Measurements from ENCODE around the gene HYAL2. TPM values are rescaled to one million over a fixed set of nuclear protein-coding genes. Genes with fewer than 3 reads are reported as not detected.
"Not testable (repeated sequence)": the region's sequence is repeated elsewhere in the genome, so short reads cannot be mapped to it uniquely, and the experiment has no call there.

HYAL2 gene
- total RNA-seq, 2 experiments from 2014 or later: 1.5 to 2.1 TPM

DNA sequence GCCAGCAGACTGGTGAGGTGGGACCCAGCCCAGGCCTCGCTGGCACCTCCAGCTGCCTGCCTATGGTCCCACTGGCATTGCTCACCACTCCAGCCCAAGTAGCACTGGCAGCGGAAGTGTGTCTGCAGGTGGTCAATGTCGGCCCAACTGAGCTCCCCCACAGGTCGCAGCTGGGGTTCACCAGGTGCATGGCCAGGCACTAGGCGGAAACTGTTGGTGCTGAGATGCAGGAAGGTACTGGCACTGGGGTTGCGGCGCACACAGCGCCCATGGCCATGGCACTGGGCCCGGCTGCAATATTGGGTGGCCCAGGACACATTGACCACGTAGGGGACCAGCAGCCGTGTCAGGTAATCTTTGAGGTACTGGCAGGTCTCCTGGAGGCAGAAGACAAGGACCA is 4.4 kb downstream of the HYAL2 start:
- intact Hi-C loops (cut with micrococcal nuclease): no loop called here
- CTCF ChIA-PET: no interaction called here
- H3K9me3 Mint-ChIP-seq: no peaks in the 10 kb centered on the region
- DNase-seq: no peak
- no peaks in the 10 kb centered on the region for H3K36me3 Mint-ChIP-seq (ENCODE audit: low read depth)
- H3K27me3 Mint-ChIP-seq (ENCODE audit: low read depth): no peaks in the 10 kb centered on the region
- H3K4me3 Mint-ChIP-seq: no peak overlapping the region
- H3K27ac Mint-ChIP-seq: no peak overlapping the region
- peaks cover 32% of the 10 kb centered on the region for H3K4me1 Mint-ChIP-seq (ENCODE audit: low read depth)

DNA sequence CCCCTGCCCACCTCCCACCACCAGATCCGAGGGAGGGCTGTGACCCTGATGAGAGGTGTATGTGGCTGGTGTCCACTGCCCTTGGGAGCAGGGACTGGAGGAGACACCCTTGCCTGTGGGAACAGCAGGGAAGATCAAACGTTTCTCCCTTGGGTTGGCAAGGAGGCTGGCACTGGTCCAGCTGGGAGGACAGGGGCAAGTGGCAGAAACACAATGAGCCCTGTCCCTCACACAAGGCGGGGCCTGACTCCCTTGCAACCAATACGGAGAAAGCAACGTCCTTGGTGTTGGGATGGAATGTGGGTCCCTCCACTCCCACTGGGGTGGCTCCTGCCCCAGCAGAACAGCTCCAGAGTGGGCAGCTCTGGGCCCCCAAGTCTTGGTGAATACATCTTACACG is 5.2 kb downstream of the HYAL2 start:
- CTCF ChIA-PET: interaction anchor here (0.5 kb wide), 1 partner anchor 30 kb away, joined by 3 read pairs; no protein-coding TSS in a partner anchor
- no peak for DNase-seq
- intact Hi-C loops (cut with micrococcal nuclease): no loop called here
- Mint-ChIP-seq H3K9me3 (no peaks in the 10 kb centered on the region), H3K4me1 (ENCODE audit: low read depth) (peaks cover 31% of the 10 kb centered on the region), H3K36me3 (ENCODE audit: low read depth) (no peaks in the 10 kb centered on the region), H3K27me3 (ENCODE audit: low read depth) (no peaks in the 10 kb centered on the region), H3K4me3 (no peak overlapping the region), H3K27ac (no peak overlapping the region)

DNA sequence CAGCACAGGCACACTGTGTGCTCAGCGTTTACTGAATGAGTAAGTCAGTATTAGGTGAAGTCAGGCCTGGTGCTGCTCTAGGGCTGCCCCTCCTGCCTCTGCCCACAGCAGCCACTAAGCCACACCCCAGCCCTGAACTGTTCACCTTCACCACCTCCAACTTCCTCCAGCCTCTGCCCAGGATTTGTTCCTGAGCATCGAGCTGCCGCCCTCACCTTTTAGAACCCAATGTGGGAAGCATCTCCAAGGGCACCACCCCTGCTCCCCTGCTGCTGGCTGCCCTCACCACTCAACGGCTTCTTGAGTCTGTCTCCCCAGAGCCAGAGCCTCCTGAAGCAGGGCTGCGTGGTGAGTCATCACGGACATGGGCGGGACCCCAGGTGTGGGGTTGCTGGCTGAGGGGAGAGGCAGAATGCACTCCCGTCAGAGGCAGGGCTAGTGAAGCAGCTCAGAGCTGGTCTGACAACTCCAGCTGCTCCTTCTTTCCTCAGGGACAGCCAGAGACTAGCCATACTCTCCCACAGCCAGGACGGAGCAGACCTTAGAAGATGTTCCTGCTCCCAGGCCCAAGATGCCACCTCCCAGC is 5.8 kb downstream of the HYAL2 start:
- no peak for DNase-seq
- H3K9me3 Mint-ChIP-seq: no peaks in the 10 kb centered on the region
- CTCF ChIA-PET: no interaction called here

DNA sequence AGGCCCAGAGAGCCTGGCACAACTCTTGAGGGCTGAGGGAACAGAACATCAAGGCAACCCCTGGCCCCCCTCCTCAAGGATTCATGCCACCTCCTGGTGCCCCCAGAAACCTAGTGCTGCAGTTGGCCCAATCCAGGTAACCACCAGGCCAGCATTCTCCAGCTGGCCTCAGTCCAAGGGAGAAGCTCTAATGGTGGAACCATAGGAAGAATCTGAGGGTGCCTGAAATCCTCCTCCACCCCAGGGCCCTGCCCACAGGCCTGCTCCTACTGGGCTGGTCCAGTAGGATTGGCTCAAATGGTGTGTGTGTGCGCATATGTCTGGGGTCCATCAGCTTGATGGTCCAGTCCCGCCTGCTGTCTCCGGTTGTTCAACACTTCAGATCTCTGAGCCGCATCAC is 7.7 kb downstream of the HYAL2 start:
- Mint-ChIP-seq H3K36me3 (ENCODE audit: low read depth) (peaks cover 2% of the 10 kb centered on the region), H3K27me3 (ENCODE audit: low read depth) (no peaks in the 10 kb centered on the region), H3K4me3 (no peak overlapping the region), H3K9me3 (no peaks in the 10 kb centered on the region), H3K4me1 (ENCODE audit: low read depth) (peaks cover 22% of the 10 kb centered on the region), H3K27ac (no peak overlapping the region)
- no peak for DNase-seq
- intact Hi-C loops (cut with micrococcal nuclease): no loop called here
- CTCF ChIA-PET: interaction anchor here (0.6 to 2.5 kb wide), 4 partner anchors 9 to 32 kb away, joined by 3 to 12 read pairs (median 3); no protein-coding TSS in a partner anchor

More for the DNA sequence above, 5.8 kb downstream of the HYAL2 start:
- Mint-ChIP-seq H3K36me3 (ENCODE audit: low read depth) (no peaks in the 10 kb centered on the region), H3K4me3 (no peak overlapping the region), H3K27me3 (ENCODE audit: low read depth) (no peaks in the 10 kb centered on the region), H3K27ac (no peak overlapping the region), H3K4me1 (ENCODE audit: low read depth) (peaks cover 31% of the 10 kb centered on the region)
- intact Hi-C loops (cut with micrococcal nuclease): no loop called here

DNA sequence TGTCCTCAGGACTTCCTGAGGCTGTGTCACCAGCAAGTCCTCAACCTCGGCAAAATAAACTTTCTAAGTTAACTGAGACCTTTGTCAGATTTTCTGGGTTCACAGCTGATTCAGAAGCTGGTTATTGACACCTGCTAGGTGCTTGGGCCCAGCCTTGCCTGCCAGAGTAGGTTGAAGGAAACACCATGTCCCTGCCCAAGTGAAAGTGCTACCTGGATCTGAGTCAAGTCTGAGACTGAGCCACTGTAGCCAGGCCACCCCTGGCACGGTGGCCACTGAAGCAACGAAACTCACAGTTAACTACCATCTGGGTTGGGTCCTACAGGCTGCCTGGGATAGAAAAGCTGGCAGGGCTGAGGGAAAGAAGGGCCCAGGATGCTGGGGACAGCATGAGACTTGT is 8.2 kb downstream of the HYAL2 start:
- no peak overlapping the region for H3K4me3 Mint-ChIP-seq
- CTCF ChIA-PET: interaction anchor here (0.9 to 2.5 kb wide), 2 partner anchors 10 to 33 kb away, joined by 3 to 12 read pairs; no protein-coding TSS in a partner anchor
- H3K9me3 Mint-ChIP-seq: no peaks in the 10 kb centered on the region
- peaks cover 5% of the 10 kb centered on the region for H3K36me3 Mint-ChIP-seq (ENCODE audit: low read depth)
- intact Hi-C loops (cut with micrococcal nuclease): no loop called here
- no peak for DNase-seq
- H3K27me3 Mint-ChIP-seq (ENCODE audit: low read depth): no peaks in the 10 kb centered on the region
- H3K27ac Mint-ChIP-seq: no peak overlapping the region
- peaks cover 19% of the 10 kb centered on the region for H3K4me1 Mint-ChIP-seq (ENCODE audit: low read depth)

DNA sequence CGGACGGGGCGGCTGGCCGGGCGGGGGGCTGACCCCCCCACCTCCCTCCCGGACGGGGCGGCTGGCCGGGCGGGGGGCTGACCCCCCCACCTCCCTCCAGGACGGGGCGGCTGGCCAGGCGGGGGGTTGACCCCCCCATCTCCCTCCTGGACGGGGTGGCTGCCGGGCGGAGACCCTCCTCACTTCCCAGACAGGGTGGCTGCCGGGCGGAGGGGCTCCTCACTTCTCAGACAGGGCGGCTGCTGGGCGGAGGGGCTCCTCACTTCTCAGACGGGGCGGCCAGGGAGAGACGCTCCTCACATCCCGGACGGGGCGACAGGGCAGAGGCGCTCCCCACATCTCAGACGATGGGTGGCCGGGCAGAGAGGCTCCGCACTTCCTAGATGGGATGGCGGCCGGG is 10.5 kb downstream of the HYAL2 start:
- H3K27ac Mint-ChIP-seq; CTCF ChIA-PET; H3K36me3 Mint-ChIP-seq (ENCODE audit: low read depth); intact Hi-C loops (cut with micrococcal nuclease); H3K27me3 Mint-ChIP-seq (ENCODE audit: low read depth); H3K9me3 Mint-ChIP-seq; H3K4me1 Mint-ChIP-seq (ENCODE audit: low read depth); DNase-seq; H3K4me3 Mint-ChIP-seq: not testable (repeated sequence)

DNA sequence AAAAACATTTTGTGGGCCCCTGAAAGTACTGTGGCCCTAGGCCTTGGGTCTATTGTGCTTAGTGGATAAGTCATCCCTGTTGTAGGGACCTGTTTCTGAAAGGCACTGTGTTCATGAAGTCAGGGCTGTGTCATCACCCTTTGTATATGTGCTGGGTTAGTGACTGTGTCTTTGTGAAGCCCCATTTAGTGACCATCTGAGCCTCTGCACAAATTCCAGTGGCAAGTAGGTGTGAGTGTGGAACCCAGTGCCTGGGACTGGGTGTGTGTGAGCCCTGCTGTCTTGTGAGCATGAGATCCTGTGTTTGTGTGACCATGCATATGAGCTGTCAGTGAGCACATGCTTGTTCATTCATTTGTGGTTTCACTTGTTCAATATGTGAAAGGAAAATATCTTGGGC is 17.9 kb downstream of the HYAL2 start:
- Mint-ChIP-seq H3K27me3 (ENCODE audit: low read depth) (no peaks in the 10 kb centered on the region), H3K4me1 (ENCODE audit: low read depth) (peaks cover 18% of the 10 kb centered on the region), H3K4me3 (no peak overlapping the region), H3K36me3 (ENCODE audit: low read depth) (peaks cover 1% of the 10 kb centered on the region), H3K9me3 (peaks cover 5% of the 10 kb centered on the region), H3K27ac (no peak overlapping the region)
- CTCF ChIA-PET: interaction anchor here (0.6 kb wide), 2 partner anchors 27 to 78 kb away, joined by 3 to 4 read pairs; no protein-coding TSS in a partner anchor
- no peak for DNase-seq
- intact Hi-C loops (cut with micrococcal nuclease): no loop called here

DNA sequence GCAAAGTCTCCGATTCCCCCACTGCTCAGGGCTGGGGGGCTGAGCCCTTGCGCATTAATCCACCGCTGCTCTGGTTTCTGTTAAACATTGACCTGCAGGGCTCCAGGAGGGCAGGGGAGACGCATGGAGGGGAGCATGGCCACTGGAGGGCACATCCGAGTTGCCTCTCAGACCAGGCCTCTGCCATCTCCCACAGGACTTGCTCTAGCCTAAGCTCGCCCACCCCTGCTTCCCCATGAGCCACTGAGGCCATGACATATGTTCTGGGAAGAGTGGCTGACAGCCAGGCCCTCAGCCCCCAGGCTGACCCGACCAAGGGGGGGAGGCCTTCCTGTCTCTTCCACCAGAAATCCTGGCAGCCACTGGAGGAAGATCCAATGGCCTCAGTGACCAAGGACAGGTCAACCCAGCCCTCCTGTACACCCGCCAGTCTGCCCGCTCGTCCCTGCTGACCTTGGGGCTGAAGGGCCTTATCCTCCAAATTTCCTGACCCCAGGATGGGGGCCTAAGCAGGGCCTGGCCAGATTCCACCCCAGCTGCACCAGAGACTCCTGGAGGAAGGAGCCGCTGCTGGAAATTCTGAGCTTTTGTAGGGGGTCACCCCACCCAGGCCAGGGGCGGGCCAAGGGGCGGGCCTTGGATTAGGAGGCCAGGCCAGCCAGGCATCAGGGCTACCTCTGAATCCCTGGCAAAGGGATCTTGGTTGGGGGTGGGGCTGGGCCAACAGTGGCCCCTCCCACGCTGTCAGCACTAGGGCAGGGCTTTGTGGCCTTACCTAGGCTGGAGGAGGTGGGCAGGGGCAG is 19.3 kb downstream of the HYAL2 start, which contains the start of gene HYAL1:
Gene HYAL1 (minus strand): TSS at position 562 of the 803 bp plus-strand sequence. CDS start 618 bp downstream, outside the sequence.
- Mint-ChIP-seq H3K36me3 (ENCODE audit: low read depth) (peaks cover 2% of the 10 kb centered on the region), H3K4me1 (ENCODE audit: low read depth) (peaks cover 24% of the 10 kb centered on the region), H3K27me3 (ENCODE audit: low read depth) (no peaks in the 10 kb centered on the region), H3K27ac (no peak within 1 kb of the TSS), H3K9me3 (no peaks in the 10 kb centered on the region), H3K4me3 (no peak within 1 kb of the TSS)
- CTCF ChIA-PET: interaction anchor here (0.7 to 1.4 kb wide), 2 partner anchors 20 to 75 kb away, joined by 4 read pairs; no protein-coding TSS in a partner anchor
- intact Hi-C loops (cut with micrococcal nuclease): no loop called here
- DNase-seq: no peak

DNA sequence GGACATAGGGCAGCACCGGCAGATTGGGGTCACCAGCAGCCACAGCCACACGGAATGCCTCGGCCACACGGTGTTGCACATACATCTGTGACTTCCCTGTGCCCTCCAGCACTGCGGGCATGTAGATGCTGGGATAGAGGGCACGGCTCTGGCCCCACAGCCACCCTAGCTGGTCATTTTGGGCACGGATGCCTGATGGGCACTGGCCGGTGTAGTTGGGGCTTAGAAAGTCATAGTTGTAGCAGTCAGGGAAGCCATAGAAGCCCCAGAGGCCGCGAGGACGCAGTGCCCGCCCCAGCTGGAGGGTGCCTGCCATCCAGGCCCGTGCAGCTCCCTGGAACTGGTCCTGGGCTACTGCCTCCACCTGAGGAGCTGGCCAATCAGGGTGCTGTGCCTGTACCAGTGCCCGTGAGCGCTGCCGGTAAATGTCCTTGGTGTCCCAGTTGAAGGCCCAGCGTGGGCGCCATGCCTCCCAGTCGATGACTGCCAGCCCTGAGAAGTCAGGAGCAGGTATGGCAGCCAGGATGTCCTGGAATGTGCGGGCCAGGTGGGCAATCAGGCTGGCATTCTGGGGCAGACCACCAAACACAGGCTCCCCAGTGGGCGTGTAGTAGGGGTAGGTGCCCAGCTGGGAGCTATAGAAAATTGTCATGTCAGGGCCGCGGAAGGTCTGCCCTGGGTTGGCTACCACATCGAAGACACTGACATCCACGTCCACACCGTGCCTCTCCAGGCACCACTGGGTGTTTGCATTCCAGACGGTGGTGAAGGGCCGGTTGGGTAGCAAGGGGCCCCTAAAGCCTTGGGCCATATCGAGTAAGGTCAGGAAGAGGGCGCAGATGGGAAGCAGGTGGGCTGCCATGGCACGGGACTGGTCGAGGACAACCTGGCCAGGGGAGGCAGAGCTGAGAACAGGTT is 20.2 kb downstream of the HYAL2 start:
- Mint-ChIP-seq H3K36me3 (ENCODE audit: low read depth) (peaks cover 2% of the 10 kb centered on the region), H3K27me3 (ENCODE audit: low read depth) (no peaks in the 10 kb centered on the region), H3K27ac (no peak overlapping the region), H3K9me3 (no peaks in the 10 kb centered on the region), H3K4me1 (ENCODE audit: low read depth) (peaks cover 31% of the 10 kb centered on the region), H3K4me3 (no peak overlapping the region)
- no peak for DNase-seq
- CTCF ChIA-PET: interaction anchor here (1.4 kb wide), 1 partner anchor 74 kb away, joined by 4 read pairs; no protein-coding TSS in a partner anchor
- intact Hi-C loops (cut with micrococcal nuclease): no loop called here

DNA sequence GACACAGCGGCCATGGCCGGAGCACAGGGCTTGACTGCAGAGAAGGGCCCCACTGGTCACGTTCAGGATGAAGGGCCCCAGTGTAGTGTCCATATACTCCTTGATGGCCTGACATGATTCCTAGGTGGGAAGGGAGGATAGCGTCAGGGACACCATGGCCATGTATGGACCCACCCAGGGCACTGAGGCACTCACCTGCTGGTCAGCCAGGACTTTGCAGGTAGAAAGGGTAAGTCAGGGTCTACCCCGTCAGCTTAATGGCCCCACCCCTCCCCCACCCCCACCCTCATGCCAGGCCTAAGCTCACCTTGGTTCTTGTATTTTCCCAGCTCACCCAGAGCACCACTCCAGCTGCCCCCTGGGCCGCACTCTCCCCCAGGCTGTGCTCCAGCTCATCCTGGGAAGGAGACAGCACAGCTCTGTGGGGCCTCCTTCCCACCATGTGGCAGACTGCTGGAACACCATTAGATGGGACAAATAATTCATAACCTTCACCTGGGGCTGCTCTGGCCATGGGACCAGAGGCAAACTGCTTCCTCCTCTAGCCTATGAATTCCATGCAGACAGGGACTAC is 21.8 kb downstream of the HYAL2 start:
- Mint-ChIP-seq H3K9me3 (no peaks in the 10 kb centered on the region), H3K36me3 (ENCODE audit: low read depth) (peaks cover 2% of the 10 kb centered on the region), H3K4me3 (peak overlapping the region; percentile 99), H3K4me1 (ENCODE audit: low read depth) (peaks cover 31% of the 10 kb centered on the region), H3K27me3 (ENCODE audit: low read depth) (no peaks in the 10 kb centered on the region), H3K27ac (peak overlapping the region; percentile 97)
- DNase-seq: no peak
- CTCF ChIA-PET: interaction anchor here (0.6 to 2.1 kb wide), 3 partner anchors 20 to 109 kb away, joined by 3 to 12 read pairs (median 3); no protein-coding TSS in a partner anchor
- intact Hi-C loops (cut with micrococcal nuclease): no loop called here

DNA sequence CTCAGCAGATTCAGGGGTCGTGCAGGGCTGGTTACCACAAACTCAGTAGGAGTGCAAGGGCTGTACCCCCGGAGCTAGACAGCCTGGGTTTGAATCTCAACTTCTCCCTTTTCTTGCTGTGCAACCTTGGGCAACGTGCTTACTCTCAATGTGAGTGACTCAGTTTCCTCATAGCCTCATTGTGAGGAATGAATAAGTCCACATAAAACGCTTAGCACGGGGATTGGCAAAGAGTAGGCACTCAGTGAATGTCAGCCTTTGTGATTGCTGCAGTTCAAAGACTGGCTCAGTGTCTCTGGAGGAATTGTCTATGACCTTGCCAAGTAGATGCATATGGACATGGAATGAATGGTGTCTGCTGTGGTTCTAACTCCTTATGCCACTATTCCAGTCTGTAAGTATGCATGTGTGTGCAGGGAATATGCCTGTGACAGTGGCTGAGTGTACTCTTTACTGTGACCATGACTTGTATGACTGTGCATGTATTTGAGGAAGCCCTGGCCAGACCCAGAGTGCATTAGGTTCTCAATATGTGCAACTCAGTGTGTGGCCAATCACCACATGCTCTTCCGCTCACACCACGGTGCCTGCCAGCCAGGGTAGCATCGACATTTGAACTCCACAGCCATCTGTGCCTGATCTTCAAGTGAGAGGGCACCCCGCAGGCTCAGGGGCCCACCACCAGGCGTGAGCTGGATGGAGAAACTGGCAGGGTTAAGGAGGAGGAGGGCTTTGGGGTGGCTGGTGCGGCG is 22.4 kb downstream of the HYAL2 start:
- peak overlapping the region; percentile 99 for H3K4me3 Mint-ChIP-seq
- no peaks in the 10 kb centered on the region for H3K27me3 Mint-ChIP-seq (ENCODE audit: low read depth)
- peaks cover 2% of the 10 kb centered on the region for H3K36me3 Mint-ChIP-seq (ENCODE audit: low read depth)
- intact Hi-C loops (cut with micrococcal nuclease): loop anchor here (1.0 to 2.0 kb wide), 8 partner anchors 21 to 359 kb away; partner anchors contain the start of genes GNAI2, RBM6 and TMEM115
- H3K27ac Mint-ChIP-seq: peak overlapping the region; percentile 97
- DNase-seq: peak; percentile 23
- CTCF ChIA-PET: interaction anchor here (0.6 to 2.3 kb wide), 9 partner anchors 20 to 108 kb away, joined by 3 to 15 read pairs (median 6); no protein-coding TSS in a partner anchor
- no peaks in the 10 kb centered on the region for H3K9me3 Mint-ChIP-seq
- peaks cover 31% of the 10 kb centered on the region for H3K4me1 Mint-ChIP-seq (ENCODE audit: low read depth)
